Keratinocyte (primary cell): ENCODE data around the gene IFT122.

Experiments
- CTCF ChIP-seq, 3 experiments: IDR thresholded peaks in 1 of 3; conservative IDR thresholded peaks in 1 of 3; optimal IDR thresholded peaks in 1 of 3; 2 replicates in 2 of 3; 3 replicates in 1 of 3; pipeline versions ENCODE3 to v1.5.1; 2011; ENCODE audit warnings: low read length in 3 of 3, mild to moderate bottlenecking in 3 of 3, moderate library complexity in 2 of 3, control low read depth in 1 of 3, inconsistent platforms in 1 of 3; ENCODE audit not compliant: insufficient read depth in 2 of 3; ENCODE audit errors: extremely low read depth in 1 of 3
- EZH2 ChIP-seq: IDR thresholded peaks from one replicate; pipeline ENCODE4 v1.6.1; 2012; ENCODE audit warnings: inconsistent platforms, mild to moderate bottlenecking, low read length, moderate library complexity

DNA sequence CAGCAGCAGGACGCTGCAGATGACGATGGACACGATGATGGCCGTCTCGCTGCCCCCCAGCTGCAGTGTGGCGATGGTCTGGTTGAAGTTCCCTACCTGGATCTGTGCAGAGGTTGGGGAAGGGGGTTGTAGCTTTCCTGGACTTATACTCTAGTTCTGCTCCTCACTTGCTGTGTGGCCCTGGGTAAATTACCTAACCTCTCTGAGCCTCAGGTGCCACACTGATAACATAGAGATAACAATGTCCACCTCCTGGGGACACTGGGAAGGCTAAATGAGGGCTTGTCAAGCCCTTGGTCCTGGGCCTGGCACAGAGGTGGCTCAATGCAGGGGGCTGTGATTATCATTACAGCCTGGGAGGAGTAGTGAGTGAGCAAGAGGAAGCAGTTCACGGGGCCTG, 129.8 kb downstream of the IFT122 start:
- TF ChIP-seq CTCF (optimal IDR thresholded peaks at IDR 0.05 in 1 of 3, IDR thresholded peaks at IDR 0.05 in 1 of 3, conservative IDR thresholded peaks at IDR 0.05 in 1 of 3; ENCODE audit: extremely low read depth in 1 of 3, insufficient read depth in 2 of 3, low read length in 3 of 3) (no peak), EZH2 (no peak)
